Measurements from ENCODE around the gene CFAP99. TPM values are rescaled to one million over a fixed set of nuclear protein-coding genes. Genes with fewer than 3 reads are reported as not detected.
"Not testable (repeated sequence)": the region's sequence is repeated elsewhere in the genome, so short reads cannot be mapped to it uniquely, and the experiment has no call there.

The CFAP99 gene
- total RNA-seq, 1 donor from 2014 or later = 0.17 TPM

- DNase-seq = not testable (repeated sequence)
Measured at GRCh38 chr4:2429945-2430757, 11.4 kb downstream of the CFAP99 start.

GRCh38 chr4:2432004-2432403, 13.2 kb downstream of the CFAP99 start:
- no peak for DNase-seq

- no peak for DNase-seq
Measured at GRCh38 chr4:2432991-2433530, 14.3 kb downstream of the CFAP99 start.

- DNase-seq = no peak
Measured at GRCh38 chr4:2433609-2434350, 15.0 kb downstream of the CFAP99 start.

- DNase-seq = no peak
Measured at GRCh38 chr4:2434420-2434819, 15.7 kb downstream of the CFAP99 start.

GRCh38 chr4:2436301-2436700, 17.5 kb downstream of the CFAP99 start:
- peak; percentile 34 for DNase-seq

- DNase-seq = no peak
Measured at GRCh38 chr4:2436761-2437474, 18.2 kb downstream of the CFAP99 start.

- no peak for DNase-seq
Measured at GRCh38 chr4:2437475-2438215, 18.9 kb downstream of the CFAP99 start.

- no peak for DNase-seq
Measured at GRCh38 chr4:2438822-2439718, 20.3 kb downstream of the CFAP99 start.

GRCh38 chr4:2441393-2442174, 22.8 kb downstream of the CFAP99 start:
- DNase-seq = peak; percentile 85

- no peak for DNase-seq
Measured at GRCh38 chr4:2442175-2442993, 23.6 kb downstream of the CFAP99 start.

- DNase-seq = no peak
Measured at GRCh38 chr4:2443061-2443730, 24.4 kb downstream of the CFAP99 start.

GRCh38 chr4:2443956-2444740, 25.4 kb downstream of the CFAP99 start:
- DNase-seq = no peak

GRCh38 chr4:2445130-2445529, 26.4 kb downstream of the CFAP99 start:
- DNase-seq = no peak

- DNase-seq = no peak
Measured at GRCh38 chr4:2445571-2445970, 26.8 kb downstream of the CFAP99 start.

- DNase-seq = no peak
Measured at GRCh38 chr4:2446656-2447564, 28.2 kb downstream of the CFAP99 start.

- DNase-seq = no peak
Measured at GRCh38 chr4:2448589-2448988, 29.8 kb downstream of the CFAP99 start.

Measured in dermis blood vessel endothelial cell (primary cell).